GM19240 (cell line): Measurements from ENCODE around the gene ELF2.
"Not testable (repeated sequence)": the region's sequence is repeated elsewhere in the genome, so short reads cannot be mapped to it uniquely, and the experiment has no call there.

Experiments
- DNase-seq: peaks from one replicate; pipeline ENCODE4 v3.0.0; 2011; ENCODE audit warnings: low spot score; ENCODE audit not compliant: insufficient read length

The ELF2 gene

DNA sequence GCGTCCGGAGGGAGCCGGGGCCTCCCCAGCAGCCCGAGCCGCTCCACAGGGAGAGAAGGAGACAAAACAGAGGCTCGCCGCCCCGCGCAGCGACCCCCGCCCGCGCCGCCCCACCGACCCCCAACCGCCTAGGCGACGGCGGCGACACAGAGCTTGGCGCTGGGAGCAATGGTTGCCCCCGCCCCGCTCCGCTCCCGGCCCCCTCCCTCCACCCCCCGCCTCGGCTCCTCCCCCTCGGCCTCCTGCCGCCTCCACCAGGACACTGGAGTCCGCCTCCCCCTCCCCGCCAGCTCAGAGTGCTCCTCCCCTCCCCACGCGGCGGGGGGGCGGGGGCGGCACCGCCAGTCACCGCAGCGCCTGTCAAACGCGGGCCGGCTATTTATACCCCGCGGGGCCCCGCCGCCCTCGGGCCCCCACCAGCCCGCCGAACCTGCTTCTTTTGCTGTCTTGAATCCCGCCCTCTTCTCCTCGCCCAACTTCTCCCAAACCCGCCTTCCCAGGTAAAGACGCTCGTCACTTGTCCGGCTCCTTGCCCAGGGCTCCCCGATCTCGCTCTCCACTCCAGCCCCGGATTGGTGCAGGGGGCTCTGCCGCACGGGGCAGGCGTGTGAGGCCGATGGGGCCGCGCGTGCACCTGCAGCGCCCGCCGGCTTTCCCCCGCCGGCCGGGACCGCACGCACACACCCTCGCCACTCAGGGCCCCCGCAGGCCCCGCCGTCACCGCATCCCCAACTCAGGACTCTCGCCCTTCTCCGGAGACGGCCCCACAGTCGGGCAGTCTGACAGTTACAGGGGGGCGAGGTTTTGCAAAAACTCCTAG, at the start of gene ELF2:
TSS of gene ELF2 (minus strand) at position 170 of the 820 bp plus-strand sequence. CDS start 39,517 bp downstream, outside the sequence.
- DNase-seq, result peak; percentile 39

DNA sequence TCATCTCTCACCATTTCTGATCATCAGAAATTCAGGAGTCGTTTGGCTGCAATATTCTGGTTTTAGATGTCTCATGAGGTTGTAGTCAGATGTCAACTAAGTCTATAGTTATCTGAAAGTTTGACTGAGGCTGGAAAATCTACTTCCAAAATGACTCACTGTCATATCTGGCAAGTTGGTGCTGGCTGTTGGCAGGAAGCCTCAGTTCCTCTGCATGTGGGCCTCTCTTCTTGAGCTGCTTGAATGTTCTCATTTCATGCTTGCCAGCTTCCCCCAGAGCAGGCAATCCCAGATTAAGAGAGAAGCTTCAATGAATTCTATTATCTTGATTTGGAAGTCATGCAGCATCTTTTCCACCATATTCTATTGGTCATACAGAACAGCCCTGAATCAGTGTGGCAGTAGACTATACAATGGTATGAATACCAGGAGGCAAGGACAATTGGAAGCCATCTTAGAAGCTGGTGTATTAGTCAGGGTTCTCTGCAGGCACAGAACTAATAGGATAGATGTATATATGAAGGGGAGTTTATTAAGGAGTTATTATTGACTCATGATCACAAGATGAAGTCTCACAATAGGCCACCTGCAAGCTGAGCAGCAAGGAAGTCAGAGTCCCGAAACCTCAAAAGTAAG, 46.8 kb upstream of the ELF2 start:
- no peak for DNase-seq

DNA sequence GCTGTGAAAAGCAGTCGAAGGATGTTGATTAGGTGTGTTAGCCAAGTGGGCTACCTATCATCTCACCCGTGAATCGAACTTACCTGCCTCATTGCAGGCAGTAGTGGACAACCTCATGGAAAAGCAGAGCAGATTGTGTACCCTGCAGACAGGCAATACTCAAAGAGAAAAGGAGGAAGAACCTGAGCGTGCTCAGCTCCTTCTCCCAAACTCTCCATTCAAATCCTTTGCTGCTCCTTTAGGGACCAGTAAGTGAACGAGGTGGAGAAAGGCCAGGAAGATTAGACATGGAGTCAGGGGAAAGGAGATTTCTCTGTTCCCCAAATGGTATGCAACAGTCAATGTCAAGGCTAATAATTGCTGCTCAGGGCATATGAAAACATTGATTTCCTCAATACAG, 45.2 kb upstream of the ELF2 start:
- DNase-seq, result no peak

DNA sequence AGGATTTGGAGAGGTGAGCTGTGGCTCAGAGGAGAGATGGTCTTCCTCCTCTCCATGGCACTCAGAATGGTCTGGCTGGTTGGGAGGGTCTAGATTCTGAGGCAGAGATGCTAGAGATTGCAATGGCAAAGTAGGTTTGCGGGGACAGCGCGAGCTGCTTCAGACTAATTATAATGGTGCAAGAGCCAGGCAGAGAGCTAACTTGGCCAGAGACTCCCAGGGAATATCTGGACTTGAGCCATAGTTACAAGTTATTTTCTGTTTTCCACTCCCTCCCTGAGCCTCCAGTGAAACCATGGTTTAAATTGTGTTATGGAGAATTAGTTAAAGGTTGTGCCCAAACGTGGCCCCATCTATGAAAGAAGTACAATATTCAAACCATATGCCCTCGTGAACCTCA, 44.7 kb upstream of the ELF2 start:
- DNase-seq, result no peak

- no peak for DNase-seq
Measured at GRCh38 chr4:139219450-139220055, 42.5 kb upstream of the ELF2 start.

DNA sequence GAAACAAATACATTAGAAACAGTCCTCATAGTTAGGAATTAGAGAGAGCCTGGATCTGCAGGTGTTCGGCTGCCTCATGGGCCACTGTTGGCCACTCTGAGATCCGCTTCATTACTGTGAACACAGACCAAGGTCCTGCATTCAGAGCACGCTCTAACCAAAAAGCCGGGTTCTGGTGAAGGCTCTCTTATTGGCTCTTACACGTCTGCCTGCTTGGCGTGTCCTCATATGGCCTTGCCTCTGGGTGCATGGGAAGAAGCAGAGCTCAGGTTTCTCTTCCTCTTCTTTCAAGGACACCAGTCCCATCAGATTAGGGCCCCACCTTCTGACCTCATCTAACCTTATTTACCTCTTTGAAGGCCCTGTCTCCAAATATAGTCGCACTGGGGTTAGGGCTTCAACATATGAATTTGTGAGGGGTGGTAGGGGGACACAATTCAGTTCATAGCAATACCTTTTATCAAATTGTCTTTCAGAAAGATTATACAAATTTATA, 37.1 kb upstream of the ELF2 start:
- DNase-seq, result peak; percentile 49

DNA sequence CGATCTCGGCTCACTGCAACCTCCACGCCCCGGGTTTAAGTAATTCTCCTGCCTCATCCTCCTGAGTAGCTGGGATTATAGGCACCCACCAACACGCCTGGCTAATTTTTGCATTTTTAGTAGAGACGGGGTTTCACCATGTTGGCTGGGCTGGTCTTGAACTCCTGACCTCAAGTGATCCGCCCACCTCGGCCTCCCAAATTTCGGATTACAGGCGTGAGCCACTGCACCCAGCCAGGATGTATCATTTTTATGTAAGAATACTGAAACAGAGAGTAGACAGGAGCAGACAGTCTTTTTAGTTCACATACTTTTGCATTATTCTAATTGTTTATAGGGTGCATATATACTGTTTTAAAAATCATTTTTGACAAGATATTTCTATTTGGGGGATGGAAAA, 36.6 kb upstream of the ELF2 start:
- not testable (repeated sequence) for DNase-seq

DNA sequence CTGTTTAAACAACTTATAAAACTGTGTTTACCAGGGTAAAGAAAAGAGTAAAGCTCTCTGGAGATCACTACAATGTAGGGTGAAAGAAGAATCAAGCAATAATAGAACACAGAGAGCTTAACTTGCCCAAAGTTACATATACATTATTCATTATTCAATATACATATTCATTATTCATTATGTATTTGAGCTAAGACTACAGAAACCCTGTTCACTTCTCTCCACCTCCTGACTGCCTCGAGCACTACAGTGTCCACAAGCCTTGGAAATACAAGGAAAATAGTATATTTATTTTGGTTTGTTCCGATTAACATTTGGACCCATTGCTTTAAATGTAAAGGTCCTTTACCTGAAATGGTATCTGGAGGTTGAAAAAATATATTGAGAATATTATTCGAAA, 35.9 kb upstream of the ELF2 start:
- no peak for DNase-seq

DNA sequence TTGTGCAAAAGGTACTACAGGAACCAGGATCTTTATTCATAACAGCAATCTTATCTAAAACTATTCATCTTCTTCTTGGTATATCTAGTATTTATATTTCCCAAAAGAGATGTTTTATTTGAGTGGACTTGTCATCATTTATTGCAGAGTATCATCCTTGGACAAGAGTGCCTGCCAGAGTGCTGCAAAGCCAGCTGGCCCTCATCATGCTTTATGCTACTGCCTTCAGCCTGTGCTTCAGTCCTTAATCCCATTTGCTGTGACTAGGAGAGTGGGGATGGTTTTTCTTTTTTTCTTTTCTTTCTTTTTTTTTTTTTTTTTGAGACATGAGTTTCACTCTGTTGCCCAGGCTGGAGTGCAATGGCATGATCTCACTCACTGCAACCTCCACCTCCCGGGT, 33.5 kb upstream of the ELF2 start:
- no peak for DNase-seq

DNA sequence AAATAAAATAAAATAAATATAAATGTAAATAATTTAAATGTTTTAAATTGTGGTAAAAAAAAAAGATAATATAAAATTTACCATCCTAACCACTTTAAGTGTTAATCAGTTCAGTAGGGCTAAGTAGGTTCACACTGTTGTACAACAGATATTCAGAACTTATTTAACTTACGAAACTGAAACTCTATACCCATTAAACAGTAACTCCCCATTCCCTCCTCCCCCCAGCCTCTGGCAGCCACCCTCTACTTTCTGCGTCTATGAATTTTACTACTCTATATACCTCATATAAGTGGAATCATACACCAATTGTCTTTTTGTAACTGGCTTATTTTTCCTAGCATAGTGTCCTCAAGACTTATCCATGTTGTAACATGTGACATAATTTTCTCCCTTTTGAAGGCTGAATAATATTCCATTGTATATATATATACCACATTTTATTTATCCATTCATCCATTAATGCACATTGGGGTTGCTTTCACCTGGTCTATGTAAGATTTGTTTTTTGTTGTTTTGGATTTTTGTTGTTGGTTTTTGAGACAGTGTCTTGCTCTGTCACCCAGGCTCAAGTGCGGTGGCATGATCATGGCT, 32.5 kb upstream of the ELF2 start:
- DNase-seq, result no peak

DNA sequence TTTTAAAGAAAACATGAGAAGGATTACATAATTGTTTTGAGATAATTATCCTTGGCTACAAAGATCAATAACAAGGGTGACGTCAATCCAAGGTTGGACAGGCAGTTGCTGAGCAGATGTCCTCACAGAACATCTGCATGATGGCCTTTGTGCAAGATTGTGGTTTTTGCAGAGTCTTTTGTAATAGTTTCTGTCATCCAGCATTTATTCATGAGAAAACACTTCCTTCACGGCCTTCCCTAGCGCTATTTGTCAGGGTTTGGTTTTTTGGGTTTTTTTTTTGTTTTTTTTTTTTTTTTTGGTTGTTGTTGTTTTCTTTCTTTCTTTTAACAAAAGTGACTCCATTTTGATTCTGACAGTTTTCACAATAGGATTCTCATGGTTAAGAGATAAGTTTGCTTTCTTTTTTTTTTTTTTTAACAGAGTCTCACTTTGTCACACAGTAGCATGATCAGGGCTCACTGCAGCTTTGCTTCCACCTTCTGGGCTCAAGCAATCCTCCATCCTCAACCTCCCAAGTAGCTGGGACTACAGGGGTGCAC, 31.5 kb upstream of the ELF2 start:
- no peak for DNase-seq

DNA sequence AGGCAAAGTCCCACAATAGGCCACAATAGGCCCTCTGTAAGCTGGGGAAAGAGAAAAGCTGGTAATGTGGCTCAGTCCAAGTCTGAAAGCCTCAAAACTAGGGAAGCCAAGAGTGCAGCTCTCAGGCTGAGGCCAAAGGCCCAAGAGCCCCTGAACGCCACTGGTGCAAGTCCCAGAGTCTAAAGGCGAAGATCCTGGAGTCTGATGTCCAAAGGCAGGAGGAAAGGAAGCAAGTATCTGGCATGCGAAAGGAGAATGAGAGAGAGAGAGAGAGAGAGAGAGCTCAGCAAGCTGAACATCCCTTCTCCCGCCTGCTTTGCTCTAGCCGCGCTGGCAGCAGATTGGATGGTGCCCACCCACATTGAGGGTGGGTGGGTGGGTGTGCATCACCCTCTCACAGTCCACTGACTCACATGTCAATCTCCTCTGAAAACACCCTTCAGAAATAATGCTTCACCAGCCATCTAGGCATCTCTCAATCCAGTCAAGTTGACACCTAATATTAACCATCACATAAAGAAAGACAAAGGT, 30.9 kb upstream of the ELF2 start:
- DNase-seq, result no peak

DNA sequence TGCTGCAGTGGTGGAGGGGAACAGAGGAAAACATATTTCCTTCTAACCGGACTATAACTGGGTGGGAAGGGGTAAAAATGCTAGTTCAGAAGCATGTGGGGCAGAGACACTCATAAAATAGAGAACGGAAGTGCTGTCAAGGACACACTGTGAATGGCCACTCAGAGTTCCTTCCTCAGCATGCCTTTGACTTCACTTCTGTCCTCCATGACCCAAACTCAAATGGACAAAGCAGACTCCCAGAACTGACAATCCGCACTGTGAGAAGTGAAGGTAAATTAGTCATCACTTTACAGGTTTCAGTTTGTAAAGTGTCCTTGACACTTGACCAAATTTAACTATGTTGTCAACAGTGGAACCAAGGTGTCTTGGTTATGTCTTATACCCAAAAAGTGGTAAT, 30.2 kb upstream of the ELF2 start:
- DNase-seq, result no peak

DNA sequence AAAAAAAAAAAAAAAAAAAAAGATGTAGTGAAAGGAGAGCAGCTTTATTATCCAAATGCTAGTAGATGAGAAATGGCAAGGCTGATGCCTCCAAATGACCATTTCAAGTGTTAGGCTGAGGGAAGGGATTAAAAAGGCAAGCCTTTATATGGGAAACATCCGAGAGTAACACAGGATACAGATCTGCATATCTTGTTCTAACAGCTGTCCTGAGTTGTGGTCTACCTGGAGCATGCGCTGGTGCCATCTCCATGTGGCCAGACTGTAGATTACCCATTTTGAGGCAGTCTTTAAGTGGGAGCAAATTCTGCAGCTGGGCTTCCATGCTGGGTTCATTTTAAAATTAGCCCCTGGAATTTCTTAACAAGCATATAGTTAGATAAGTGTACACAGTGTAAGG, 26.0 kb upstream of the ELF2 start:
- no peak for DNase-seq

DNA sequence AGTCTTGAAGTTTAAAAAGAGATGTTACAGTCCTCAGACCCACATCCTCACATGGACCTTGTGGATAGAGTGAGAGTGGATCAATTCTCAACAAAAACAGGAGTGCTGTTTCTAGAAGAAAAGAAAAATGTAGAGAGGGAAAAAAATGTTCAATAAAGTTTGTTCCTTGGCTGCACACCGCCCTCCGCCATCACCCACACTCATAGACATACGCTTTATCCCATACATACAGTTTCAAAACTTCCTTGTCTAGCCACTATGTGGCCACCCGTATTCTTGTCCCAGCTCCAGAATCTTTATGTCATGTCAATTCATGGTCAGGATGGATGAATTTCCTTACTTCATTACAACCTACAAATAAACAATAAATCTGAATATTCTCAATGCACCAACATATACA, 23.5 kb upstream of the ELF2 start:
- DNase-seq, result no peak

GRCh38 chr4:139200102-139200501, 23.1 kb upstream of the ELF2 start:
- no peak for DNase-seq

DNA sequence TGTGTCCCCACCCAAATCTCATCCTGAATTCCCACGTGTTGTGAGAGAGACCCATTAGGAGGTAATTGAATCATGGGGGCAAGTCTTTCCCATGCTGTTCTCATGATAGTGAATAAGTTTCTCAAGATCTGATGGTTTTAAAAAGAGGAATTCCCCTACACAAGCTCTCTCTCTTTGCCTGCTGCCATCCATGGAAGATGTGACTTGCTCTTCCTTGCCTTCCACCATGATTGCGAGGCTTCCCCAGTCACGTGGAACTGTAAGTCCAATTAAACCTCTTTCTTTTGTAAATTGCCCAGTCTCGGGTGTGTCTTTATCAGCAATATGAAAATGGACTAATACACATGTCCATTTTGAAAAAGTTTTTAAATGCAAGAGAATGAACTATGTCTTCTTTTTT, 20.2 kb upstream of the ELF2 start:
- DNase-seq, result not testable (repeated sequence)

- no peak for DNase-seq
Measured at GRCh38 chr4:139196462-139196861, 19.4 kb upstream of the ELF2 start.

DNA sequence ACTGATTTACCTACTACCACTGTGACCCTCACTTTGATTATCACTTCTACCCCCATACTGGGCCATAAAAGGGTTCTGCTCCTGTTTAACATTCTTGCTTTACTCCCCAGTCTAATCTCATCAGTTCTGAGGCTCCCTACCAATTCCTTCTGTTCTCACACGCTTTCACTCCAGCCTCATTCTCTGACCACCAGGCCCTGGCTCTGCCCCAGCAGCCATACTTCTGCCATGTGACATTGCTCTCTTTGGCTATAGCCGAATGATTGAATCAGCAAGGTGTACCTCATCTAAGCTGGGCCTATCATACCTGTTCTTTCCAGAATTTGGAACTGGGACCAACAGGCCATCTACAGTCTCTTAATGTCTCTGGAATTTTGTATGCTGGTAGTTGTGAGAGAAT, 14.4 kb upstream of the ELF2 start:
- DNase-seq, result no peak

- no peak for DNase-seq
Measured at GRCh38 chr4:139189972-139190371, 13.0 kb upstream of the ELF2 start.

DNA sequence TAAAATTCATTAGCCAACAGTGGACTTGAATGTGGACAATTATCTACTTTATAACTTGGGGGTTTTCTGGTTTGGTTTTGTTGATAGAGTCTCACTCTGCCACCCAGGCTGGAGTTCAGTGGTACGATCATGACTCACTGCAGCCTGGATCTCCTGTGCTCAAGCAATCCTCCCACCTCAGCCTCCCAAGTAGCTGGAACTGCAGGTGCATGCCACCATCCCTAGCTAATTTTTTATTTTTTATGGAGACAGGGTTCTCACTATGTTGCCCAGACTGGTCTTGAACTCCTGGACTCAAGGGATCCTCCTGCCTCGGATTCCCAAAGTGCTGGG, 12.4 kb upstream of the ELF2 start:
- no peak for DNase-seq
